ENCODE measurements around the gene KRTAP4-9.
"Not testable (repeated sequence)": the region's sequence is repeated elsewhere in the genome, so short reads cannot be mapped to it uniquely, and the experiment has no call there.

KRTAP4-9 gene

GRCh38 chr17:41105347-41105746 lies at the start of gene KRTAP4-9:
TSS of gene KRTAP4-9 (plus strand) at chr17:41105389. CDS start at chr17:41105389, 0 bp downstream.
- DNase-seq (ENCODE audit: low spot score) = not testable (repeated sequence)

- DNase-seq (ENCODE audit: low spot score) = no peak
Observed at GRCh38 chr17:41057547-41057946, 47.6 kb upstream of the KRTAP4-9 start.

GRCh38 chr17:41058741-41059140 lies 46.4 kb upstream of the KRTAP4-9 start:
- DNase-seq (ENCODE audit: low spot score) = no peak

- DNase-seq (ENCODE audit: low spot score) = peak; percentile 68
Observed at GRCh38 chr17:41059276-41060051, 45.7 kb upstream of the KRTAP4-9 start.

- peak; percentile 75 for DNase-seq (ENCODE audit: low spot score)
Observed at GRCh38 chr17:41060052-41060604, 45.1 kb upstream of the KRTAP4-9 start, which contains the start of gene KRTAP2-3. TSS of gene KRTAP2-3 (minus strand) at chr17:41060114. CDS start at chr17:41060050, 64 bp downstream.

GRCh38 chr17:41061964-41062363 lies 43.2 kb upstream of the KRTAP4-9 start:
- DNase-seq (ENCODE audit: low spot score) = peak; percentile 81

- DNase-seq (ENCODE audit: low spot score) = no peak
Observed at GRCh38 chr17:41063449-41063848, 41.7 kb upstream of the KRTAP4-9 start.

GRCh38 chr17:41064301-41064700 lies 40.9 kb upstream of the KRTAP4-9 start:
- no peak for DNase-seq (ENCODE audit: low spot score)

- not testable (repeated sequence) for DNase-seq (ENCODE audit: low spot score)
Observed at GRCh38 chr17:41065016-41065689, 40.0 kb upstream of the KRTAP4-9 start.

GRCh38 chr17:41065829-41066624 lies 39.2 kb upstream of the KRTAP4-9 start, which contains the start of gene KRTAP2-4:
TSS of gene KRTAP2-4 (minus strand) at chr17:41065879. CDS start at chr17:41065845, 34 bp downstream.
- peak; percentile 74 for DNase-seq (ENCODE audit: low spot score)

GRCh38 chr17:41067281-41067680 lies 37.9 kb upstream of the KRTAP4-9 start:
- DNase-seq (ENCODE audit: low spot score) = no peak

GRCh38 chr17:41069031-41069430 lies 36.2 kb upstream of the KRTAP4-9 start:
- DNase-seq (ENCODE audit: low spot score) = no peak

GRCh38 chr17:41071606-41072360 lies 33.4 kb upstream of the KRTAP4-9 start:
- no peak for DNase-seq (ENCODE audit: low spot score)

GRCh38 chr17:41073676-41074075 lies 31.5 kb upstream of the KRTAP4-9 start:
- no peak for DNase-seq (ENCODE audit: low spot score)

- DNase-seq (ENCODE audit: low spot score) = no peak
Observed at GRCh38 chr17:41076788-41077187, 28.4 kb upstream of the KRTAP4-9 start.

GRCh38 chr17:41082626-41083025 lies 22.6 kb upstream of the KRTAP4-9 start:
- DNase-seq (ENCODE audit: low spot score) = no peak

- DNase-seq (ENCODE audit: low spot score) = not testable (repeated sequence)
Observed at GRCh38 chr17:41083427-41083826, 21.8 kb upstream of the KRTAP4-9 start.

GRCh38 chr17:41084100-41084856 lies 20.9 kb upstream of the KRTAP4-9 start, which contains the start of gene KRTAP4-7:
TSS of gene KRTAP4-7 (plus strand) at chr17:41084150. CDS start at chr17:41084207, 57 bp downstream.
- DNase-seq (ENCODE audit: low spot score) = not testable (repeated sequence)

- not testable (repeated sequence) for DNase-seq (ENCODE audit: low spot score)
Observed at GRCh38 chr17:41088760-41089352, 16.3 kb upstream of the KRTAP4-9 start.

- DNase-seq (ENCODE audit: low spot score) = no peak
Observed at GRCh38 chr17:41096055-41096454, 9.1 kb upstream of the KRTAP4-9 start.

Data from AG08395 (cell line).